ENCODE measurements around the gene SUSD4. TPM values are rescaled to one million over a fixed set of nuclear protein-coding genes. Genes with fewer than 3 reads are reported as not detected.

Gene SUSD4
- polyA plus RNA-seq, 1 of the 3 experiments (the other 2 are of a cell fraction) = 0.31 TPM

- TF ChIP-seq POLR2AphosphoS5 (IDR thresholded peaks at IDR 0.05; ENCODE audit: low read depth, low read length) (no peak), RAD21 (IDR thresholded peaks at IDR 0.05; ENCODE audit: low read length) (no peak), ELF1 (IDR thresholded peaks at IDR 0.05) (no peak), RCOR1 (IDR thresholded peaks at IDR 0.05; ENCODE audit: low read length) (no peak), IRF3 (IDR thresholded peaks at IDR 0.05; ENCODE audit: low read depth, low read length) (no peak)
Observed at GRCh38 chr1:223226271-223226670, 137.7 kb downstream of the SUSD4 start (continued).

GRCh38 chr1:223225481-223225880 lies 138.5 kb downstream of the SUSD4 start:
- no peak for DNase-seq
- TF ChIP-seq SMC3 (IDR thresholded peaks at IDR 0.05; ENCODE audit: low read depth, low read length) (no peak), CHD2 (IDR thresholded peaks at IDR 0.05; ENCODE audit: low read length, partially characterized antibody) (no peak), MEF2A (IDR thresholded peaks at IDR 0.05; ENCODE audit: borderline replicate concordance, low read depth) (no peak), FOSL2 (IDR thresholded peaks at IDR 0.05; ENCODE audit: borderline replicate concordance, low read depth) (no peak), MXI1 (IDR thresholded peaks at IDR 0.05; ENCODE audit: low read depth, low read length) (no peak), PBX3 (IDR thresholded peaks at IDR 0.05) (no peak)
- Histone ChIP-seq H3K4me2 (no peak overlapping the region), H3K79me2 (ENCODE audit: insufficient read depth) (no peaks in the 10 kb centered on the region), H3K9me2 (no peaks in the 10 kb centered on the region), H3K36me3 (replicated peaks in 1 of 2; ENCODE audit: control insufficient read depth in 1 of 2, insufficient read depth in 2 of 2, low read length in 1 of 2) (no peaks in the 10 kb centered on the region), H3K27me3 (ENCODE audit: insufficient read depth) (peaks cover 5% of the 10 kb centered on the region; the same call in 1 of the 2 replicates), H3K27ac (ENCODE audit: low read depth in 2 of 2, low read length in 1 of 2) (no peak overlapping the region), H3K4me3 (ENCODE audit: low read depth in 2 of 2, low read length in 1 of 2) (no peak overlapping the region), H2AFZ (ENCODE audit: low read depth) (no peak overlapping the region), H3K4me1 (ENCODE audit: control insufficient read depth in 1 of 2, insufficient read depth in 2 of 2, low read depth in 1 of 2, low read length in 1 of 2) (peaks cover 0 to 6% of the 10 kb centered on the region in 2 experiments; a peak in 2 of 4 replicates), H3K9me3 (no peaks in the 10 kb centered on the region), H4K20me1 (ENCODE audit: insufficient read depth) (no peaks in the 10 kb centered on the region), H3F3A (replicated peaks; ENCODE audit: insufficient read depth) (peaks cover 8% of the 10 kb centered on the region), H3K9ac (no peak overlapping the region)
- 51% methylated on average over 6 of the region's 6 CpGs for WGBS (ENCODE audit: low lambda C conversion rate)
- ChIA-PET CTCF (interaction anchor here (0.7 to 1.0 kb wide), 3 partner anchors 19 to 92 kb away, joined by 3 read pairs; no protein-coding TSS in a partner anchor), POLR2A (no interaction called here)

GRCh38 chr1:223225061-223225460 lies 138.9 kb downstream of the SUSD4 start:
- Histone ChIP-seq H3K27ac (ENCODE audit: low read depth in 2 of 2, low read length in 1 of 2) (no peak overlapping the region), H3K27me3 (ENCODE audit: insufficient read depth) (peaks cover 5% of the 10 kb centered on the region; the same call in 1 of the 2 replicates), H3K79me2 (ENCODE audit: insufficient read depth) (no peaks in the 10 kb centered on the region), H3K4me3 (ENCODE audit: low read depth in 2 of 2, low read length in 1 of 2) (no peak overlapping the region), H3K4me1 (ENCODE audit: control insufficient read depth in 1 of 2, insufficient read depth in 2 of 2, low read depth in 1 of 2, low read length in 1 of 2) (peaks cover 0 to 6% of the 10 kb centered on the region in 2 experiments; a peak in 2 of 4 replicates), H3K9me3 (no peaks in the 10 kb centered on the region), H3F3A (replicated peaks; ENCODE audit: insufficient read depth) (peaks cover 4% of the 10 kb centered on the region), H2AFZ (ENCODE audit: low read depth) (no peak overlapping the region), H3K9me2 (no peaks in the 10 kb centered on the region), H3K9ac (no peak overlapping the region), H3K4me2 (no peak overlapping the region), H4K20me1 (ENCODE audit: insufficient read depth) (no peaks in the 10 kb centered on the region), H3K36me3 (replicated peaks in 1 of 2; ENCODE audit: control insufficient read depth in 1 of 2, insufficient read depth in 2 of 2, low read length in 1 of 2) (no peaks in the 10 kb centered on the region)
- CTCF ChIA-PET = interaction anchor here (0.7 to 1.0 kb wide), 2 partner anchors 18 to 30 kb away, joined by 3 read pairs; no protein-coding TSS in a partner anchor
- POLR2A ChIA-PET = no interaction called here
- WGBS (ENCODE audit: low lambda C conversion rate) = 70% methylated on average over 7 of the region's 7 CpGs
- no peak for DNase-seq
- no peak for TF ChIP-seq EP300 (IDR thresholded peaks at IDR 0.05; ENCODE audit: borderline replicate concordance in 1 of 2, low read depth in 1 of 2, low read length in 1 of 2)
- TF ChIP-seq YY1 (IDR thresholded peaks at IDR 0.05; ENCODE audit: low read depth) = no peak
- TF ChIP-seq IRF3 (IDR thresholded peaks at IDR 0.05; ENCODE audit: low read depth, low read length) = no peak
- TF ChIP-seq GATA2 (CRISPR knock-in tag; IDR thresholded peaks at IDR 0.05) = no peak
- no peak for TF ChIP-seq USF2 (IDR thresholded peaks at IDR 0.05; ENCODE audit: borderline replicate concordance, low read depth, low read length)
- TF ChIP-seq SMC3 (IDR thresholded peaks at IDR 0.05; ENCODE audit: low read depth, low read length) = no peak
- TF ChIP-seq NRF1 (IDR thresholded peaks at IDR 0.05; ENCODE audit: low read depth, low read length) = no peak
- TF ChIP-seq RCOR1 (IDR thresholded peaks at IDR 0.05; ENCODE audit: low read length) = no peak
- no peak for TF ChIP-seq MXI1 (IDR thresholded peaks at IDR 0.05; ENCODE audit: low read depth, low read length)
- TF ChIP-seq NFIC (IDR thresholded peaks at IDR 0.05; ENCODE audit: borderline replicate concordance) = no peak
- no peak for TF ChIP-seq PBX3 (IDR thresholded peaks at IDR 0.05)

All from SK-N-SH (cell line).